Astrocyte (in vitro differentiated cells and primary cell): ENCODE results near the gene ABCA1. TPM values are rescaled to one million over a fixed set of nuclear protein-coding genes. Genes with fewer than 3 reads are reported as not detected.

Experiments used
- DNase-seq: peaks from one replicate; pipeline ENCODE4 v3.0.0-alpha.2; 2010; ENCODE audit warnings: low read depth
- FAIRE-seq: peaks from 2 replicates; lab custom pipeline; 2011; peaks lifted over from hg19 to GRCh38; lab: Jason Lieb, UNC
- H2AFZ ChIP-seq: 2 replicates; pipeline ENCODE4 v1.6.0; 2012; ENCODE audit warnings: low read depth, low read length, inconsistent platforms
- H3K27ac ChIP-seq: 2 replicates; pipeline ENCODE4 v1.5.1; 2011; ENCODE audit warnings: low read depth, low read length, inconsistent platforms
- H3K27me3 ChIP-seq: 2 replicates; pipeline ENCODE4 v1.6.0; 2011; ENCODE audit warnings: low read length, inconsistent platforms; ENCODE audit not compliant: insufficient read depth
- H3K36me3 ChIP-seq: 2 replicates; pipeline ENCODE4 v1.5.1; 2011; ENCODE audit warnings: low read length, inconsistent platforms; ENCODE audit not compliant: insufficient read depth
- H3K4me1 ChIP-seq: 2 replicates; pipeline ENCODE4 v1.5.1; 2011; ENCODE audit warnings: low read length, inconsistent platforms; ENCODE audit not compliant: insufficient read depth
- H3K4me2 ChIP-seq: 2 replicates; pipeline ENCODE4 v1.6.0; 2012; ENCODE audit warnings: low read length, inconsistent platforms
- H3K4me3 ChIP-seq: 2 replicates; pipeline ENCODE4 v1.5.1; 2011; ENCODE audit warnings: low read depth, mild to moderate bottlenecking, low read length, inconsistent platforms; ENCODE audit not compliant: insufficient read depth
- H3K79me2 ChIP-seq: 2 replicates; pipeline ENCODE4 v1.6.0; 2012; ENCODE audit warnings: mild to moderate bottlenecking, low read length, inconsistent platforms; ENCODE audit not compliant: insufficient read depth
- H3K9ac ChIP-seq: 2 replicates; pipeline ENCODE4 v1.6.0; 2012; ENCODE audit warnings: mild to moderate bottlenecking, low read length, inconsistent platforms
- H3K9me3 ChIP-seq: 2 replicates; pipeline ENCODE4 v1.5.1; 2012; ENCODE audit warnings: low read depth, mild to moderate bottlenecking, low read length, inconsistent platforms; ENCODE audit not compliant: insufficient read depth
- H4K20me1 ChIP-seq: 2 replicates; pipeline ENCODE4 v1.6.0; 2012; ENCODE audit warnings: low read length, inconsistent platforms; ENCODE audit not compliant: insufficient read depth
- H3K27ac Mint-ChIP-seq: one replicate; pipeline ENCODE4 v1.8.0; 2021; ENCODE audit warnings: mild to moderate bottlenecking, mixed read lengths; ENCODE audit not compliant: unreplicated experiment
- H3K27me3 Mint-ChIP-seq: one replicate; pipeline ENCODE4 v1.8.0; 2021; ENCODE audit warnings: low read depth, mixed read lengths; ENCODE audit not compliant: unreplicated experiment
- H3K36me3 Mint-ChIP-seq: one replicate; pipeline ENCODE4 v1.8.0; 2021; ENCODE audit warnings: low read depth, mixed read lengths; ENCODE audit not compliant: unreplicated experiment
- H3K4me1 Mint-ChIP-seq: one replicate; pipeline ENCODE4 v1.8.0; 2021; ENCODE audit warnings: low read depth, mixed read lengths; ENCODE audit not compliant: unreplicated experiment
- H3K4me3 Mint-ChIP-seq: one replicate; pipeline ENCODE4 v1.8.0; 2021; ENCODE audit warnings: mild to moderate bottlenecking, moderate library complexity, mixed read lengths; ENCODE audit not compliant: unreplicated experiment
- H3K9me3 Mint-ChIP-seq: one replicate; pipeline ENCODE4 v1.8.0; 2021; ENCODE audit warnings: mild to moderate bottlenecking, mixed read lengths; ENCODE audit not compliant: unreplicated experiment
- EZH2 ChIP-seq: IDR thresholded peaks from 2 replicates; pipeline ENCODE4 v1.6.1; 2012; ENCODE audit warnings: mild to moderate bottlenecking, low read length, inconsistent platforms; ENCODE audit not compliant: insufficient read depth
- total RNA-seq: library from RNA; stranded (reverse); gene quantifications from 2 replicates; pipeline ENCODE4 v1.2.1, GENCODE V29; 2021
- TF ChIP-seq, protein P1 (sequence below): IDR thresholded peaks from 2 replicates; pipeline ENCODE4 v1.5.1; 2011; ENCODE audit warnings: low read depth, mild to moderate bottlenecking, inconsistent platforms, low read length, moderate library complexity; ENCODE audit not compliant: insufficient read depth

Gene ABCA1
- total RNA-seq, 1 donor from 2014 or later: 109 TPM

DNA sequence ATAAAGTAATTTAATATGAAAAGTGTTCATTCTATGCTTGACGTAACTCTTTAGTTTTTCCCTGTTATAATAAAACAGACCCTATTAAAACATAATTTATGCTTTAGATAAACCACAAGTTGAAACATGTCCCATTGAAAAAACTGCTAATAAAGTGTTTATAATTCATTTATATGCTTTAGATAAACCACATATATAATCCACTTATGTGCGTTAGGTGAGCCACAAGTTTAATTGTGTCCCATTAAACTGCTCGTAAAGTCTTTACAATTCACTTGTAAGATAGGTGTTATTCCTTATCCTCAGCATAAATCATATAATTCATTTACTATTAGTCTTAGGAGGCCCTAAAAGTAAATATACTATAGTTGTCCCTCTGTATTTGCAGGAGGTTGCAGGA is 160.4 kb downstream of the ABCA1 start:
- peaks cover under 1% of the 10 kb centered on the region for H3K4me1 Mint-ChIP-seq
- Histone ChIP-seq H3K27ac (no peak overlapping the region), H3K4me1 (no peaks in the 10 kb centered on the region), H3K9ac (no peak overlapping the region), H3K27me3 (no peaks in the 10 kb centered on the region), H3K79me2 (no peaks in the 10 kb centered on the region), H2AFZ (no peak overlapping the region), H3K36me3 (no peaks in the 10 kb centered on the region), H3K4me2 (no peak overlapping the region), H4K20me1 (no peaks in the 10 kb centered on the region), H3K4me3 (no peak overlapping the region), H3K9me3 (no peaks in the 10 kb centered on the region)
- no peak overlapping the region for H3K27ac Mint-ChIP-seq
- TF ChIP-seq, protein P1, sequence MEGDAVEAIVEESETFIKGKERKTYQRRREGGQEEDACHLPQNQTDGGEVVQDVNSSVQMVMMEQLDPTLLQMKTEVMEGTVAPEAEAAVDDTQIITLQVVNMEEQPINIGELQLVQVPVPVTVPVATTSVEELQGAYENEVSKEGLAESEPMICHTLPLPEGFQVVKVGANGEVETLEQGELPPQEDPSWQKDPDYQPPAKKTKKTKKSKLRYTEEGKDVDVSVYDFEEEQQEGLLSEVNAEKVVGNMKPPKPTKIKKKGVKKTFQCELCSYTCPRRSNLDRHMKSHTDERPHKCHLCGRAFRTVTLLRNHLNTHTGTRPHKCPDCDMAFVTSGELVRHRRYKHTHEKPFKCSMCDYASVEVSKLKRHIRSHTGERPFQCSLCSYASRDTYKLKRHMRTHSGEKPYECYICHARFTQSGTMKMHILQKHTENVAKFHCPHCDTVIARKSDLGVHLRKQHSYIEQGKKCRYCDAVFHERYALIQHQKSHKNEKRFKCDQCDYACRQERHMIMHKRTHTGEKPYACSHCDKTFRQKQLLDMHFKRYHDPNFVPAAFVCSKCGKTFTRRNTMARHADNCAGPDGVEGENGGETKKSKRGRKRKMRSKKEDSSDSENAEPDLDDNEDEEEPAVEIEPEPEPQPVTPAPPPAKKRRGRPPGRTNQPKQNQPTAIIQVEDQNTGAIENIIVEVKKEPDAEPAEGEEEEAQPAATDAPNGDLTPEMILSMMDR: no peak
- no peak for TF ChIP-seq EZH2
- no peaks in the 10 kb centered on the region for H3K27me3 Mint-ChIP-seq
- H3K9me3 Mint-ChIP-seq: no peaks in the 10 kb centered on the region
- no peak overlapping the region for H3K4me3 Mint-ChIP-seq
- DNase-seq: no peak
- H3K36me3 Mint-ChIP-seq: no peaks in the 10 kb centered on the region
- no peak for FAIRE-seq

DNA sequence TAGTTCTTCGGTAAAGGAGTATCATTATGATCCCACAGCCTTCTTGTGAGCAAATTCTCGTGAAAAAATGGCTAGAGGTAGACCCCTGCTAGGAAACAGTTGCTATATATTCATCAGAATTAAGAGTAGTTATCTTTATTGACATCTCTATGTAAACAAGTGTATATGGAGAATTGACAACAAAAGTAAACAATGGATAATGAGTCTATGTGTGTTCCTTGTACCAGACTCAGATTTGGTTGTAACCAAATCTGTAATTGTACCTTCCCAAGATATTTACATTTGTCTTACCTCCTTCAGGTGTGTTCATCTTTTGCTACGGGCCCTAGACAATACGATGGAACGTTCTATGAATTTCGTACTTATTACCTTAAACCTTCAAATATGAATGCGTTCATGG is 161.9 kb downstream of the ABCA1 start:
- H3K79me2 ChIP-seq: no peaks in the 10 kb centered on the region
- no peaks in the 10 kb centered on the region for H4K20me1 ChIP-seq
- no peak overlapping the region for H3K4me2 ChIP-seq
- H2AFZ ChIP-seq: no peak overlapping the region
- no peak for TF ChIP-seq EZH2
- TF ChIP-seq, protein P1: no peak
- Mint-ChIP-seq H3K36me3 (no peaks in the 10 kb centered on the region), H3K9me3 (no peaks in the 10 kb centered on the region), H3K27ac (no peak overlapping the region), H3K4me1 (no peaks in the 10 kb centered on the region), H3K27me3 (no peaks in the 10 kb centered on the region), H3K4me3 (no peak overlapping the region)
- H3K4me1 ChIP-seq: no peaks in the 10 kb centered on the region
- no peaks in the 10 kb centered on the region for H3K36me3 ChIP-seq
- H3K9ac ChIP-seq: no peak overlapping the region
- DNase-seq (no peak), FAIRE-seq (no peak)
- H3K4me3 ChIP-seq: no peak overlapping the region
- H3K9me3 ChIP-seq: no peaks in the 10 kb centered on the region
- no peak overlapping the region for H3K27ac ChIP-seq
- no peaks in the 10 kb centered on the region for H3K27me3 ChIP-seq

DNA sequence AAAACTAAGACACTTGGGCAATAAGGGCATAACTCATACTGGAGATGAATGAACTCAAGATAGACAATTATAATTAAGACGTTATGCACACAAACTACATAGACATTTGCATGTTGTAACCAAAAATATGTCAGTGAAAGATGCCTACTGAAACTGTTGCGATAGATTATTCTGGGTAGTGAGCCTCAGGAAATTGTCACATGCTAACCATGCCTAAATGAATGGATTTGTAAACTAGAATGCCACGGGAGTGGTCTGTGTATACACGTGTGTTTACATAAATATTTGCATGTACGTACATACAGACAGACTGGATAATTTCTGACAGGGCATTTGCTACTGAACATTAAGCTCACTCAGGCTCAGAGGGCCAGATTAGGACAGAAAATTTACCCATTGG is 162.8 kb downstream of the ABCA1 start:
- Histone ChIP-seq H3K4me3 (no peak overlapping the region), H3K9ac (no peak overlapping the region), H3K36me3 (no peaks in the 10 kb centered on the region), H3K4me1 (no peaks in the 10 kb centered on the region), H3K27ac (no peak overlapping the region), H3K79me2 (no peaks in the 10 kb centered on the region), H3K9me3 (no peaks in the 10 kb centered on the region), H3K4me2 (no peak overlapping the region), H4K20me1 (no peaks in the 10 kb centered on the region), H2AFZ (no peak overlapping the region), H3K27me3 (no peaks in the 10 kb centered on the region)
- no peak for TF ChIP-seq EZH2
- TF ChIP-seq, protein P1: no peak
- Mint-ChIP-seq H3K27me3 (no peaks in the 10 kb centered on the region), H3K4me3 (peak overlapping the region; percentile 83), H3K27ac (no peak overlapping the region), H3K9me3 (no peaks in the 10 kb centered on the region), H3K4me1 (no peaks in the 10 kb centered on the region), H3K36me3 (no peaks in the 10 kb centered on the region)
- DNase-seq (no peak), FAIRE-seq (no peak)
